Thymus (tissue), 11 donors: ENCODE results near the gene CALY. TPM values are rescaled to one million over a fixed set of nuclear protein-coding genes. Genes with fewer than 3 reads are reported as not detected.
A peak's percentile ranks its signal among the peaks of the same experiment; 100 is the strongest.

Source experiments
- DNase-seq, 9 donors: peaks; one replicate each; pipeline ENCODE4 v3.0.0-alpha.2; 2013; ENCODE audit warnings: low spot score in 9 of 9, low read depth in 6 of 9, missing footprints in 1 of 9
- H3K27ac ChIP-seq, 2 donors: one replicate each; pipeline ENCODE4 v1.5.1; 2013; ENCODE audit warnings: control low read depth in 1 of 2, low read depth in 1 of 2, low read length in 1 of 2, mild to moderate bottlenecking in 1 of 2, moderate library complexity in 1 of 2
- H3K27me3 ChIP-seq, 2 donors: one replicate each; pipeline ENCODE4 v1.5.1; 2013; ENCODE audit warnings: low read length in 1 of 2; ENCODE audit not compliant: control insufficient read depth in 2 of 2, insufficient read depth in 1 of 2
- H3K36me3 ChIP-seq, 2 donors: one replicate each; pipeline ENCODE4 v1.5.1; 2013; ENCODE audit warnings: low read length in 1 of 2, mild to moderate bottlenecking in 1 of 2, moderate library complexity in 1 of 2; ENCODE audit not compliant: control insufficient read depth in 2 of 2, insufficient read depth in 2 of 2
- H3K4me1 ChIP-seq, 2 donors: one replicate each; pipeline ENCODE4 v1.5.1; 2013; ENCODE audit warnings: low read length in 2 of 2; ENCODE audit not compliant: control insufficient read depth in 2 of 2, insufficient read depth in 2 of 2
- H3K4me3 ChIP-seq, 2 donors: one replicate each; pipeline ENCODE4 v1.5.1; 2013; ENCODE audit warnings: low read length in 2 of 2, control low read depth in 1 of 2, mild to moderate bottlenecking in 1 of 2
- H3K9me3 ChIP-seq, 2 donors: one replicate each; pipeline ENCODE4 v1.5.1; 2013; ENCODE audit warnings: low read length in 1 of 2, mild to moderate bottlenecking in 1 of 2; ENCODE audit not compliant: control insufficient read depth in 2 of 2, insufficient read depth in 1 of 2
- WGBS: extraction: QIAGEN DNeasy Blood & Tissue Kit; methylation state at CpG from one replicate; pipeline ENCODE4 v1.1.7; 2013; 5-methylcytosine and 5-hydroxymethylcytosine counted together
- polyA plus RNA-seq: library from polyadenylated mRNA; stranded (reverse); fragments of 200-250 nt; gene quantifications from one replicate; pipeline ENCODE4 v1.2.3, GENCODE V29; 2013
- total RNA-seq: library from RNA; stranded (reverse); fragments of 120-200 nt; gene quantifications from one replicate; pipeline ENCODE4 v1.2.4, GENCODE V29; 2013
- donor health status: healthy.

CALY gene
- total and polyA plus RNA-seq, 2 donors, result 0.21 TPM; not detected in 1

DNA sequence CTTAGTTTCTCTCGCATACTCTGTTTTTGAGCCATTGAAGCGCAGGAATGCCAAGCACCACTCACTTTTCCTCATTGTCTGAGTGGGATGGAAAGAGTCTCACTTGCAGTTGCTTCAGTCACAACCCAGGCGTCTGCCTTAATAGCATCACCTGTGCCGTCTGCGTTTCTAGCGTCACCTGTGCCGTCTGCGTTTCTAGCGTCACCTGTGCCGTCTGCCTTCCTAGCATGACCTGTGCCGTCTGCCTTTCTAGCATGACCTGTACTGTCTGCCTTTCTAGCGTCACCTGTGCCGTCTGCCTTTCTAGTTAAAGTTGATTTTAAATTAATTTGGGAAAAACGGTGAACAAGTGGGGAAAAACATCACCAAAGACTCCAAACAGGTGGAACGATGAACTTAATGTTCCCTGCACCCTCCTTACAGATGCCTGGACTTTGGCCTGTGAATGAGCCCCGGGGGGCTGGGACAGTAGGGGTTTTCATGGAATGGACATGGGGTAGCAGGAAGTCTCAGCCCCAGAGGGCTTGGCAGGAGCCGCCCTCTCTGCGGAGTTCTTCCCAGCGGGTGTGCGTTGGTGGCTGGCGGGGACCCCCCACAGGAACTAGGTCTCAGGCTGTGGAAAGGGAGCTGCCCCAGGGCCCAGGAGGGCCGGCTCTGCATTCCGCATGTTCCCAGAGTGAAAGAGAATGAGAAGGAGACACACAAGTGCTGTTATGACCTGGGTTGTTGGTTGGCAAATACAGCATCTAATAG is 24.5 kb downstream of the CALY start:
- Histone ChIP-seq H3K9me3 (peaks cover 2 to 15% of the 10 kb centered on the region in 2 donors), H3K27me3 (no peaks in the 10 kb centered on the region), H3K4me3 (no peak overlapping the region), H3K27ac (no peak overlapping the region), H3K36me3 (peaks cover 27 to 35% of the 10 kb centered on the region in 2 donors), H3K4me1 (peaks cover 8 to 12% of the 10 kb centered on the region in 2 donors)
- 97% methylated on average over 23 of the region's 23 CpGs for WGBS
- no peak for DNase-seq

- WGBS, result 97% methylated on average over 10 of the region's 10 CpGs
- peaks cover 2 to 15% of the 10 kb centered on the region in 2 donors for H3K9me3 ChIP-seq
- DNase-seq, result no peak
- no peak overlapping the region for H3K27ac ChIP-seq
- peaks cover 11 to 16% of the 10 kb centered on the region in 2 donors for H3K4me1 ChIP-seq
- peaks cover 27 to 35% of the 10 kb centered on the region in 2 donors for H3K36me3 ChIP-seq
- H3K27me3 ChIP-seq, result no peaks in the 10 kb centered on the region
- H3K4me3 ChIP-seq, result no peak overlapping the region
Measured at GRCh38 chr10:133311570-133311969, 25.1 kb downstream of the CALY start.

GRCh38 chr10:133310789-133311188 is 25.9 kb downstream of the CALY start:
- over 99% methylated on average over 8 of the region's 8 CpGs for WGBS
- Histone ChIP-seq H3K36me3 (peaks cover 27 to 35% of the 10 kb centered on the region in 2 donors), H3K4me3 (no peak overlapping the region), H3K27ac (no peak overlapping the region), H3K4me1 (peaks cover 11 to 16% of the 10 kb centered on the region in 2 donors), H3K27me3 (no peaks in the 10 kb centered on the region), H3K9me3 (peaks cover 2 to 15% of the 10 kb centered on the region in 2 donors)
- no peak for DNase-seq

DNA sequence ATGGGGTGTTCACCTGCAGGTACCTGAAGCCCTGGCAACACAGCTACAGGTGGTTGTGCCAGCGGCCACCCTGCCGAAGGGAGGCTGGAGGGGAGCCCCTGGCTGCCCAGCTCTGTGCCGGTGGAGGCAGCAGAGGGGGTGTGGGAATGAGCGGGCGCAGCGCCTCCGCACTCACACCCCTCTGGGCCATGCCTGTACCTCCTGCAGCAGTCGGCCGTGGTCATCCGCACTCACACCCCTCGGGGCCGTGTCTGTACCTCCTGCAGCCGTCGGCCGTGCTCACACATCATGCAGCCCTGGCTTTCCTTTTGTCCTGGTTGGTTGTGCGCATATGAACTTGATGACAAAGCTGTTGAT is 26.3 kb downstream of the CALY start:
- 99% methylated on average over 16 of the region's 16 CpGs for WGBS
- peaks cover 11 to 16% of the 10 kb centered on the region in 2 donors for H3K4me1 ChIP-seq

DNA sequence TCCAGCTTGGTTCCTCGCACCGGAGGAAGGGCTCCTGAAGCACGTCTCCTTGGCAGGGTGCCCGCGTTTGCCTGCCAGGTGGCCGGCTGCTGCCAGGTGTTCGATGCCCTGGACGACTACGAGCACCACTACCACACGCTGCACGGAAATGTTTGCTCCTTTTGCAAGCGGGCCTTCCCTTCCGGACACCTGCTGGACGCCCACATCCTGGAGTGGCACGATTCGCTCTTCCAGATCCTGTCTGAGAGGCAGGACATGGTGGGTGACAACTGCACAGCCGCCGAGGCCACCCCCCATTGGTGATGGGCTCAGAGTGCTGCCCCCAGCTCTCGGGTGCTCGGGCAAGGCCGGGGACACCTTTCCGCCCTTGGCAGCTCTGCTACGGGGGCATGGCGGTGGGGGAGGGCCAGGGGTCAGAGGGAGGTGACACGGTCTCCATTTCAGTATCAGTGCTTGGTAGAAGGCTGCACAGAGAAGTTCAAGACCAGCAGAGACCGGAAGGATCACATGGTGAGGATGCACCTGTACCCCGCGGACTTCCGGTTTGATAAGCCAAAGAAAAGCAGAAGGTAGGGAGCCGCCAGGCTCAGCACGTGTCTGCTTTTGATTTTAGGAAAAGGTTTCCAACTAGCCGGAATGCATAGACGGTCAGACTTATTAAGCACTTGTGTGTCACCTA is 26.8 kb downstream of the CALY start:
- Histone ChIP-seq H3K4me1 (peaks cover 11 to 16% of the 10 kb centered on the region in 2 donors), H3K36me3 (peaks cover 27 to 35% of the 10 kb centered on the region in 2 donors), H3K4me3 (no peak overlapping the region), H3K27ac (peak overlapping the region in 1 of 2 donors; percentile 65), H3K27me3 (no peaks in the 10 kb centered on the region), H3K9me3 (peaks cover 2 to 15% of the 10 kb centered on the region in 2 donors)
- WGBS, result 92% methylated on average over 33 of the region's 33 CpGs
- DNase-seq, result no peak

More for the DNA sequence above, 26.3 kb downstream of the CALY start:
- Histone ChIP-seq H3K4me3 (no peak overlapping the region), H3K27me3 (no peaks in the 10 kb centered on the region), H3K27ac (no peak overlapping the region), H3K9me3 (peaks cover 2 to 15% of the 10 kb centered on the region in 2 donors), H3K36me3 (peaks cover 27 to 35% of the 10 kb centered on the region in 2 donors)
- DNase-seq, result no peak

DNA sequence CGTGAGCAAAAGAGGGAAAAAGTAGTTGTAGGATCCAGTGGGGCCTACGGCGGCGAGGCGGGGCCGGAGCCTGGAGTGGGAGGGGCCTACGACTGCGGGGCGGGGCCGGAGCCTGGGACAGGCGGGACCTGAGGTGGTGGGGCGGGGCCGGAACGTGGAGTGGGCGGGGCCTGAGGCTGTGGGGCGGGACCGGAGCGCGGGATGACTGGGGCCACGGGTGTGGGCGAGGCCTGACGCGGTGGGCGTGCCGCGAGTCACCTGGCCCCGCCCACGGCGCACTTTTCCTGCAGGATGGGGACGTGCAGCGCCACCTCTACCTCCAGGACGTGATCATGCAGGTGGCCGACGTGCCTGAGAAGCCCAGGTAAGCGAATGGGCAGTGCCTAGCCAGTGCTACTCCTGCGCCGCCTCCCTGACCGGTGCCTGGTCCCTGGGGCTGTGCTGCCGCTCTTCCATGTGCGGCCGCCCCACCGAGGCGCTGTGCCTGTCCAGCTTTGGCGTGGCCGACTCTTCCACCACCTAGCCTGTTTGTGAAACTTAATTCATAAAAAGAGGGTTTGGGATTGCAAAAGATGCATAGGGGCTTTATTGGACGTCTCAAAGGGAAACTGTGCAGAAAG is 27.5 kb downstream of the CALY start:
- H3K4me1 ChIP-seq, result peaks cover 11 to 16% of the 10 kb centered on the region in 2 donors
- no peaks in the 10 kb centered on the region for H3K27me3 ChIP-seq
- WGBS, result 34% methylated on average over 46 of the region's 46 CpGs
- H3K4me3 ChIP-seq, result peak overlapping the region; percentile 90 to 95
- peak overlapping the region; percentile 81 to 96 for H3K27ac ChIP-seq
- H3K36me3 ChIP-seq, result peaks cover 27 to 35% of the 10 kb centered on the region in 2 donors
- H3K9me3 ChIP-seq, result peaks cover 2 to 15% of the 10 kb centered on the region in 2 donors
- DNase-seq, result peak; percentile 66 to 92 (median 77)

DNA sequence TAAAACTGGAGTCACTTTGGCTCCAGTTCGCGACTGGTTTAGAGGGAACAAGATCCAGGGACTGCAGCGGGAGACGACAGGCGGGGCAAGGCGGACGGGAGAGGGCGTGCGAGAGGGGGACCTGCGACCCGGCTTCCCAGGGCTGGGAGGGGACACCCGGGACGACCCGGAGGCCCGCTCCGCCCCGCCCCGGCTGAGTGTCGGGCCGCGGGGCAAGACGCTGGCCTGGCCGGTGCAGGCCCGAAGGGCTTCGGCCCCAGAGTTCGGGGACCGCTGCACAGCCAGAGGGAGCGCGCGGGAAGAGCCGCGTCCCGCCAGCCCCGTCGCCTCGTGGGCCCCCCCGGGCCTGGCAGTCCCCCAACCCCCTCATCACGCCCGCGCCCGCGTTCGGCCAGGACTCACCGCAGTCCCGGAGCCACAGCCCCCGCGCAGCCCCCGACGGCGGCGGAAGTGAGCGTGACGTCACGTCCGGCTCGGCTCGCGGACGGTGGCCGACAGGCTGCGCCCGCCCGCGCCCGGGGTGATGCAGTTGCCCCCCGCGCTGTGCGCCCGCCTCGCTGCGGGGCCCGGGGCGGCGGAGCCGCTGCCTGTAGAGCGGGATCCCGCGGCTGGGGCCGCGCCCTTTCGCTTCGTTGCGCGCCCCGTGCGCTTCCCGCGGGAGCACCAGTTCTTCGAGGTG is 28.1 kb downstream of the CALY start, which contains the start of the genes TUBGCP2 and ZNF511:
TUBGCP2 (minus strand) TSS at position 452 of the 679 bp plus-strand sequence. CDS start 5,931 bp downstream, outside the sequence.
ZNF511 (plus strand) TSS at position 494 of the 679 bp plus-strand sequence; CDS start at position 524, 30 bp downstream.
- under 1% methylated on average over 89 of the region's 89 CpGs for WGBS
- H3K4me3 ChIP-seq, result peak within 1 kb of the TSS; percentile 90 to 95
- H3K36me3 ChIP-seq, result peaks cover 27 to 35% of the 10 kb centered on the region in 2 donors
- no peaks in the 10 kb centered on the region for H3K27me3 ChIP-seq
- peak within 1 kb of the TSS; percentile 88 to 96 for H3K27ac ChIP-seq
- peak in 8 of 9 donors; percentile 57 to 92 (median 82) for DNase-seq
- H3K4me1 ChIP-seq, result peaks cover 11 to 16% of the 10 kb centered on the region in 2 donors
- H3K9me3 ChIP-seq, result peaks cover 2 to 15% of the 10 kb centered on the region in 2 donors

- Histone ChIP-seq H3K36me3 (peaks cover 24 to 36% of the 10 kb centered on the region in 2 donors), H3K27ac (peak overlapping the region; percentile 88 to 96), H3K9me3 (peaks cover 2 to 15% of the 10 kb centered on the region in 2 donors), H3K27me3 (no peaks in the 10 kb centered on the region), H3K4me1 (peaks cover 11 to 16% of the 10 kb centered on the region in 2 donors), H3K4me3 (peak overlapping the region; percentile 90 to 95)
- peak; percentile 71 to 93 (median 82) for DNase-seq
- 3% methylated on average over 25 of the region's 25 CpGs for WGBS
Measured at GRCh38 chr10:133307776-133308420, 28.8 kb downstream of the CALY start.
